ENCODE measurements around the gene MSI2. TPM values are rescaled to one million over a fixed set of nuclear protein-coding genes. Genes with fewer than 3 reads are reported as not detected.

Gene MSI2
- total RNA-seq, 1 donor from 2014 or later, result 140 TPM

DNA sequence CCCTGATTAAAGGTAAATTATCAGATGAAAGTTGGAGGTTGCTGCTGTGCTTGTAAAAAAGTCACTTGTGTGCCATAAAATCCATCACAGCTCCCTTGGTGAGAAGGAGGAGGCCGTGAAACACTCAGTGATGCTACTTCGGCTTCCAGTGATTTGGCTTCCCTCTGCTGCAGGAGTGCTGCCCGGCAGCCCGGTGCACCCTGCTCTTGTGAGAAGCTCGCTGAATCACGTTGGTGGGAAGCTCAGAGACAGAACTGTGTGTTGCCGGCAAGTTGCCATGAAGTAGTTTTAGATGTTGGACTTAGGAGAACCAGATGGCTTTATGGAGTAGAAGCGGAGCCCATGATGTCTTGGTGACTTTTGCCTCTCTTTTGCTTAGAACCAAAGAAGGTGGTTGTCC is 33.3 kb downstream of the MSI2 start:
- H3K27ac Mint-ChIP-seq (ENCODE audit: unreplicated experiment), result no peak overlapping the region

DNA sequence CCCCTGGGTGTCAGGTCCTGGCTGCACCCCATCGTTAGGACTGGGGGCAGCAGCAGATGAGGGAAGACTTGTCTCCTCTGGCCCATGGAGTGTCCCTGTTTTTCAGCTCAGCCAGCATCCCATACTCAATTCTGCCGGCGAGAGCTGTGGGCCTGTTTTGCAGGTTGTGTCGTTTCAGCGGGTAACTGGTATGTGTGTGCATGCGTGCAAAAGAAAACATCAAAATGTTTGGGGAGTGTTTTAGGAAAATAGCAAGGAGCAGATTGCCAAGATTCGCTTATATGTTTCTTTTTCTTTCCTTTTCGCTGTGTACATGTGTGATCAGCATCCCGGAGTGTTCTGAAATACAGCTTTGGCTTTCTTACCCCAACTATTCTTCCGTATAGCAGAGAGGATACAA is 34.7 kb downstream of the MSI2 start:
- no peaks in the 10 kb centered on the region for H3K9me3 Mint-ChIP-seq
- H3K27ac Mint-ChIP-seq (ENCODE audit: unreplicated experiment), result peak overlapping the region; percentile 7
- peaks cover 1% of the 10 kb centered on the region for H3K36me3 Mint-ChIP-seq (ENCODE audit: low read depth)
- DNase-seq (ENCODE audit: low read depth, low spot score), result no peak
- no peak for TF ChIP-seq CTCF (conservative IDR thresholded peaks at IDR 0.05)
- peaks cover 85% of the 10 kb centered on the region for H3K4me1 Mint-ChIP-seq
- H3K4me3 Mint-ChIP-seq, result no peak overlapping the region
- H3K27me3 Mint-ChIP-seq (ENCODE audit: low read depth), result no peaks in the 10 kb centered on the region

More for the DNA sequence above, 33.3 kb downstream of the MSI2 start:
- no peak for TF ChIP-seq CTCF (conservative IDR thresholded peaks at IDR 0.05)
- peaks cover 85% of the 10 kb centered on the region for H3K4me1 Mint-ChIP-seq
- no peaks in the 10 kb centered on the region for H3K9me3 Mint-ChIP-seq
- no peaks in the 10 kb centered on the region for H3K36me3 Mint-ChIP-seq (ENCODE audit: low read depth)
- H3K4me3 Mint-ChIP-seq, result no peak overlapping the region
- no peaks in the 10 kb centered on the region for H3K27me3 Mint-ChIP-seq (ENCODE audit: low read depth)
- no peak for DNase-seq (ENCODE audit: low read depth, low spot score)

DNA sequence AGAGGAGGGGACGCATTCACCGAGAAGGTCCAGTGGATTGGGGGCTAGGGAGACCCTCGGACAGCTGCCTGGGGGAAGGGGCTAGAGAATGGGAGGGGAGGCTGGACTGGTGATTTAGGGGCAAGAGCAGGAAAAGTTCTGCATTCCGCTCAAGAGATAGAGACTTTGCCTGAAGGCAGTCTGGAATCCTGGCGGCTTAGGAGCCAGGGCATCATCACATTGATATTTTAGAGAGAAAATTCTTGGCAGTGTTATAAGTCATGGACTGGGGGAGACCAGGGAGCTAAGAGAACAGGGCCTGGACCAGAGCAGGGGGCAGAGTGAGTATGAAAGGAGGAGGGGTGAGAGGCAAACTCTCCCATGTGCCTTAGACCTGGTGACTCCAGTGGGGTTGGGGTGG is 35.8 kb downstream of the MSI2 start:
- no peak for TF ChIP-seq CTCF (conservative IDR thresholded peaks at IDR 0.05)
- peak overlapping the region; percentile 21 for H3K4me3 Mint-ChIP-seq
- peak overlapping the region; percentile 47 for H3K27ac Mint-ChIP-seq (ENCODE audit: unreplicated experiment)
- peaks cover 79% of the 10 kb centered on the region for H3K4me1 Mint-ChIP-seq
- no peaks in the 10 kb centered on the region for H3K9me3 Mint-ChIP-seq
- H3K27me3 Mint-ChIP-seq (ENCODE audit: low read depth), result no peaks in the 10 kb centered on the region
- DNase-seq (ENCODE audit: low read depth, low spot score), result no peak
- peaks cover 5% of the 10 kb centered on the region for H3K36me3 Mint-ChIP-seq (ENCODE audit: low read depth)

DNA sequence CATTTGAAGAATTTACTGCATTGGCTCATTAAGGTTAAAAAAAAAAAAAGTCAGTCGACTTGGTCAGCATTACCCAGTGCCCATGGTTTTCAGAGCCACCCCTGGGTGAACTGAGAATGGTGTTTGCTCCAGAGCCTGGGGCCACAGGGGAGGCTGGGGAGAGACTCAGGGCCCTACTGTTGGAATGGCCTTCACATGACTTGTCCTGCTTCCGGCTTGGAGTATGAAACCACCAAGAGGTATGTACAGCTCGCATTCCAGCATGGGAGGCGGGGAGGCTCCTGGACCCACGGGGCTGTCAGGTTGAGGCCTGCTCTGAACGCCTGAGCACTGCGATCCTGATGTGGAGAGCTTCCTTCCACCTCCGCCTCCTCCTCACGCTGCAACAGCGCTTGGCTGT is 36.8 kb downstream of the MSI2 start:
- peaks cover 69% of the 10 kb centered on the region for H3K4me1 Mint-ChIP-seq
- no peaks in the 10 kb centered on the region for H3K27me3 Mint-ChIP-seq (ENCODE audit: low read depth)
- no peak overlapping the region for H3K4me3 Mint-ChIP-seq
- H3K27ac Mint-ChIP-seq (ENCODE audit: unreplicated experiment), result no peak overlapping the region
- TF ChIP-seq CTCF (conservative IDR thresholded peaks at IDR 0.05), result no peak
- H3K9me3 Mint-ChIP-seq, result no peaks in the 10 kb centered on the region
- DNase-seq (ENCODE audit: low read depth, low spot score), result no peak
- H3K36me3 Mint-ChIP-seq (ENCODE audit: low read depth), result peaks cover 13% of the 10 kb centered on the region

- H3K4me1 Mint-ChIP-seq, result peaks cover 65% of the 10 kb centered on the region
- no peak for TF ChIP-seq CTCF (conservative IDR thresholded peaks at IDR 0.05)
- peak overlapping the region; percentile 69 for H3K4me3 Mint-ChIP-seq
- H3K27ac Mint-ChIP-seq (ENCODE audit: unreplicated experiment), result peak overlapping the region; percentile 68
- H3K27me3 Mint-ChIP-seq (ENCODE audit: low read depth), result no peaks in the 10 kb centered on the region
- no peaks in the 10 kb centered on the region for H3K9me3 Mint-ChIP-seq
- peaks cover 23% of the 10 kb centered on the region for H3K36me3 Mint-ChIP-seq (ENCODE audit: low read depth)
- no peak for DNase-seq (ENCODE audit: low read depth, low spot score)
These were observed 37.8 kb downstream of the MSI2 start for GRCh38 chr17:57294101-57294500.

Data from neural crest cell (in vitro differentiated cells).